Activated T-helper 1 cell treated with anti-CD3 and anti-CD28 coated beads, Interleukin-12 subunit alpha, Interleukin-12 subunit beta, Interleukin-2, Interleukin-4 antibody, amounts not matched to agents 30 ng/mL and 10 ng/mL and 1 ng/mL, durations not matched to agents 14 hours and 24 hours and 36 hours (primary cell): ENCODE data around the gene GSTM4. TPM values are rescaled to one million over a fixed set of nuclear protein-coding genes. Genes with fewer than 3 reads are reported as not detected.

Experiments
- DNase-seq: peaks from one replicate; pipeline ENCODE4 v3.0.0; 2021; ENCODE audit warnings: low spot score
- H3K27ac Mint-ChIP-seq: one replicate; pipeline ENCODE4 v1.8.0; 2021; ENCODE audit warnings: mild to moderate bottlenecking, mixed read lengths
- H3K27me3 Mint-ChIP-seq: one replicate; pipeline ENCODE4 v1.8.0; 2022; ENCODE audit warnings: mild to moderate bottlenecking, moderate library complexity, mixed read lengths; ENCODE audit not compliant: insufficient read depth
- H3K36me3 Mint-ChIP-seq: one replicate; pipeline ENCODE4 v1.8.0; 2021; ENCODE audit warnings: low read depth, mixed read lengths
- H3K4me1 Mint-ChIP-seq: one replicate; pipeline ENCODE4 v1.8.0; 2021; ENCODE audit warnings: low read depth, mixed read lengths
- H3K4me3 Mint-ChIP-seq: one replicate; pipeline ENCODE4 v1.8.0; 2021; ENCODE audit warnings: mild to moderate bottlenecking, moderate library complexity, mixed read lengths
- H3K9me3 Mint-ChIP-seq: one replicate; pipeline ENCODE4 v1.8.0; 2021; ENCODE audit warnings: mixed read lengths
- intact Hi-C: fragments of 100-400 bp; cut with micrococcal nuclease; formaldehyde crosslinking; loops from one replicate; pipeline ENCODE4 v1.15.1; 2024
- total RNA-seq: library from RNA; stranded (reverse); gene quantifications from 2 replicates; pipeline ENCODE4 v1.2.3, GENCODE V29; 2022

GSTM4 gene
- total RNA-seq, 1 donor from 2014 or later = 6.5 TPM

DNA sequence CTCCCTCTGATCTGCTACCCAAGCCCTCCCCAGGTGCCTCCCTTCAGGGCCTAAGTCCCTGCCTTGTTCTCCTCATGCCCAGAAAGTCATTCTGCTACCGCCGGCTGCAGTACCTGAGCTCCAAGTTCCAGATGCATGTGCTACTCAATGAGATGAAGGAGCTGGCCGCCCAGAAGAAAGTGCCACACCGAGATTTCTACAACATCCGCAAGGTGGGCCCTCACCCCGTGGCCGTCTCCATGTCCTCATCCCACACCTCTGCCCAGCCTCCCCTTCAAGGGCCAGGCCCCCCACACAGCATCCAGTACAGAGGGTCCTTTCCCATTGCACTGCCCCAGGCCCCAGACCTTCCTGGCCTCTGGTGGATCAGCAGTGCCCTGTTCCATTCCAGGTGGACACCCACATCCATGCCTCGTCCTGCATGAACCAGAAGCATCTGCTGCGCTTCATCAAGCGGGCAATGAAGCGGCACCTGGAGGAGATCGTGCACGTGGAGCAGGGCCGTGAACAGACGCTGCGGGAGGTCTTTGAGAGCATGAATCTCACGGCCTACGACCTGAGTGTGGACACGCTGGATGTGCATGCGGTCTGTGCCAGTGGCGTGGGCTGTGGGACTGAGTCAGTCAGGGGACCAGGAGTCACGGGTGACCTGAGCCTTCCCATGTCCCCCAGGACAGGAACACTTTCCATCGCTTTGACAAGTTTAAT lies 28.1 kb upstream of the GSTM4 start:
- Mint-ChIP-seq H3K27me3 (no peaks in the 10 kb centered on the region), H3K9me3 (no peaks in the 10 kb centered on the region)
- intact Hi-C loops = no loop called here

DNA sequence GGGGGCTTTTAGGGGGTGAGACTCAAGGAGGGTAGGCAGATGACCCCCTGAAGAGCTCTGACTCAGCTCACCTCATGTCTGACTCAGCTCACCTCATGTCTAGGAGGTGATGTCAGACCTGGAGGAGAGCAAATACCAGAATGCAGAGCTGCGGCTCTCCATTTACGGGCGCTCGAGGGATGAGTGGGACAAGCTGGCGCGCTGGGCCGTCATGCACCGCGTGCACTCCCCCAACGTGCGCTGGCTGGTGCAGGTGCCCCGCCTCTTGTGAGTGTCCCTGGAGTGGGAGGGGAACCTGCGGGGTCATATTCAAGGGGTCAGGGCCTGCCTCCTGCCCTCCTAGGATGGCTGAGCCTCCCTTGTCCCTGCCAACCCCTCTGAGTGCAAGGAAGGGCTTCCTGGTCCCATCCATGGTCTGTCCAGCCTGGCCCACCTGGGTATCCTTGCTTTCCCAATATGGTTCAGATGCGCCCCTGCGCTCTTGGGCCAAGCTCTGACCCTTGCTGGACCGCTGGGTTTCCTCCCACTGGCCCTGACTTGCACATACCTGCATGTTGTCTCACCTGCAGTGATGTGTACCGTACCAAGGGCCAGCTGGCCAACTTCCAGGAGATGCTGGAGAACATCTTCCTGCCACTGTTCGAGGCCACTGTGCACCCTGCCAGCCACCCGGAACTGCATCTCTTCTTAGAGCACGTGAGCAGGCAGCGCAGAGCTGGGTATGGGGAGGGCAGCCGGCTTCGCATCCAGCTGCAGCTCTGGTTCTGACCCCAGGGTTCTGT lies 27.2 kb upstream of the GSTM4 start:
- intact Hi-C loops = no loop called here
- no peak for DNase-seq
- H3K4me3 Mint-ChIP-seq = no peak overlapping the region
- H3K9me3 Mint-ChIP-seq = no peaks in the 10 kb centered on the region
- H3K27ac Mint-ChIP-seq = no peak overlapping the region
- peaks cover 3% of the 10 kb centered on the region for H3K4me1 Mint-ChIP-seq
- peaks cover 30% of the 10 kb centered on the region for H3K36me3 Mint-ChIP-seq
- H3K27me3 Mint-ChIP-seq = no peaks in the 10 kb centered on the region

More for the DNA sequence above, 28.1 kb upstream of the GSTM4 start:
- DNase-seq = no peak
- Mint-ChIP-seq H3K36me3 (peaks cover 29% of the 10 kb centered on the region), H3K4me1 (peaks cover 12% of the 10 kb centered on the region), H3K27ac (no peak overlapping the region), H3K4me3 (no peak overlapping the region)

DNA sequence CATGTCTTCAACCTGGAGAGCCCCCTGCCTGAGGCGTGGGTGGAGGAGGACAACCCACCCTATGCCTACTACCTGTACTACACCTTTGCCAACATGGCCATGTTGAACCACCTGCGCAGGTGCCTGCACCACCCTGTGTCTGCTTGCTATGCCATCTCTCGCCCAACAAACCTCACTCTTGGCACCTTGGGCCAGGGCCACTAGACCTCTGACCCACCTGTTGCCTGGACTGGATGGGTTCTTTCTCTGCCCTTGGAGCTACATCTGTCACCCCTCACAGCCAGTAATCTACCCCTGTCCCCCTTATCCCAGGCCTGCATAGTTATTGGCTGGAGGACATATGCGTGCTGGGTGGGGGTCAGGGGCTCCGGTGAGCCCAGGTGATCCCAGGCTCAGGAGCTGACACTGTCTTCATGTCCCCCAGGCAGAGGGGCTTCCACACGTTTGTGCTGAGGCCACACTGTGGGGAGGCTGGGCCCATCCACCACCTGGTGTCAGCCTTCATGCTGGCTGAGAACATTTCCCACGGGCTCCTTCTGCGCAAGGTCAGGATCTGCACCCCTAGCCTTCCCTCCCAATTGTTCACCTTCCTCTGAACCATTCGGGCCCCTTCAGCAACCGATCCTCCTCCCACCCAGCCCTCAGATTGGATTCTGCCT lies 26.4 kb upstream of the GSTM4 start:
- no peak for DNase-seq
- H3K4me3 Mint-ChIP-seq = no peak overlapping the region
- H3K4me1 Mint-ChIP-seq = peaks cover 3% of the 10 kb centered on the region
- intact Hi-C loops = loop anchor here (1.0 to 2.0 kb wide), 2 partner anchors 13 to 83 kb away; no protein-coding TSS in a partner anchor
- no peaks in the 10 kb centered on the region for H3K9me3 Mint-ChIP-seq
- H3K27ac Mint-ChIP-seq = no peak overlapping the region
- no peaks in the 10 kb centered on the region for H3K27me3 Mint-ChIP-seq
- peaks cover 30% of the 10 kb centered on the region for H3K36me3 Mint-ChIP-seq

DNA sequence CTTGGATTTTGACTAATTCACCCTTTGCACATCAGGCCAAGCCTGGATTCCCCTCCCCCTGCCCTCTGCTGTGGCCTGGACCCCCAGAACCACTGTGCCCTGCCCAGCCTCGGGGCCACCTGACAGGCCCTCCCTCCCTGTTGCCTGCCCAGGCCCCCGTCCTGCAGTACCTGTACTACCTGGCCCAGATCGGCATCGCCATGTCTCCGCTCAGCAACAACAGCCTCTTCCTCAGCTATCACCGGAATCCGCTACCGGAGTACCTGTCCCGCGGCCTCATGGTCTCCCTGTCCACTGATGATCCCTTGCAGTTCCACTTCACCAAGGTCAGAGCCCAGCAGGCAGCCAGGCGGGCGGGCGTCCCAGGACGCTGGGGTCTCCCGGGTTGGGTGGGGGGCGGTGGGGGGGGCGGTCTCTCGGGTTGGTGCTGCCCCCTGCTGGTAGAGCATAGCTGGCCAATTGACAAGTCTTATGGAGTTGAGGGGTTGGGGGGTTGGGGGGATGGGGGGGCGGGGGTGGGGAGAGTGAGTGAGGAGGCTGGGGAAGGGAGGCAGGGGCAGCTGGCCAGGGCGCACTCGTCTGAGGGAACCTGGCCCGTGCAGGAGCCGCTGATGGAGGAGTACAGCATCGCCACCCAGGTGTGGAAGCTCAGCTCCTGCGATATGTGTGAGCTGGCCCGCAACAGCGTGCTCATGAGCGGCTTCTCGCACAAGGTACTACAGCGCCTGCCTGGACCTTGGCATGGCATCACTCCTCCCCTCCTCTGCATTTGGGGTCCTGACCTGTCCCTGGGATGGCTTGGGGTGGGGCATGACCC lies 25.6 kb upstream of the GSTM4 start:
- Mint-ChIP-seq H3K27me3 (no peaks in the 10 kb centered on the region), H3K9me3 (no peaks in the 10 kb centered on the region), H3K4me1 (peaks cover 11% of the 10 kb centered on the region), H3K36me3 (peaks cover 30% of the 10 kb centered on the region), H3K4me3 (no peak overlapping the region), H3K27ac (no peak overlapping the region)
- DNase-seq = no peak
- intact Hi-C loops = loop anchor here (1.0 to 2.0 kb wide), 2 partner anchors 13 to 84 kb away; no protein-coding TSS in a partner anchor

- no peaks in the 10 kb centered on the region for H3K9me3 Mint-ChIP-seq
- DNase-seq = no peak
- no peak overlapping the region for H3K4me3 Mint-ChIP-seq
- no peak overlapping the region for H3K27ac Mint-ChIP-seq
- intact Hi-C loops = loop anchor here (1.0 to 2.0 kb wide), 2 partner anchors 14 to 85 kb away; no protein-coding TSS in a partner anchor
- peaks cover 13% of the 10 kb centered on the region for H3K4me1 Mint-ChIP-seq
- H3K27me3 Mint-ChIP-seq = no peaks in the 10 kb centered on the region
- H3K36me3 Mint-ChIP-seq = peaks cover 28% of the 10 kb centered on the region
These were observed 24.9 kb upstream of the GSTM4 start for GRCh38 chr1:109630898-109631512.

DNA sequence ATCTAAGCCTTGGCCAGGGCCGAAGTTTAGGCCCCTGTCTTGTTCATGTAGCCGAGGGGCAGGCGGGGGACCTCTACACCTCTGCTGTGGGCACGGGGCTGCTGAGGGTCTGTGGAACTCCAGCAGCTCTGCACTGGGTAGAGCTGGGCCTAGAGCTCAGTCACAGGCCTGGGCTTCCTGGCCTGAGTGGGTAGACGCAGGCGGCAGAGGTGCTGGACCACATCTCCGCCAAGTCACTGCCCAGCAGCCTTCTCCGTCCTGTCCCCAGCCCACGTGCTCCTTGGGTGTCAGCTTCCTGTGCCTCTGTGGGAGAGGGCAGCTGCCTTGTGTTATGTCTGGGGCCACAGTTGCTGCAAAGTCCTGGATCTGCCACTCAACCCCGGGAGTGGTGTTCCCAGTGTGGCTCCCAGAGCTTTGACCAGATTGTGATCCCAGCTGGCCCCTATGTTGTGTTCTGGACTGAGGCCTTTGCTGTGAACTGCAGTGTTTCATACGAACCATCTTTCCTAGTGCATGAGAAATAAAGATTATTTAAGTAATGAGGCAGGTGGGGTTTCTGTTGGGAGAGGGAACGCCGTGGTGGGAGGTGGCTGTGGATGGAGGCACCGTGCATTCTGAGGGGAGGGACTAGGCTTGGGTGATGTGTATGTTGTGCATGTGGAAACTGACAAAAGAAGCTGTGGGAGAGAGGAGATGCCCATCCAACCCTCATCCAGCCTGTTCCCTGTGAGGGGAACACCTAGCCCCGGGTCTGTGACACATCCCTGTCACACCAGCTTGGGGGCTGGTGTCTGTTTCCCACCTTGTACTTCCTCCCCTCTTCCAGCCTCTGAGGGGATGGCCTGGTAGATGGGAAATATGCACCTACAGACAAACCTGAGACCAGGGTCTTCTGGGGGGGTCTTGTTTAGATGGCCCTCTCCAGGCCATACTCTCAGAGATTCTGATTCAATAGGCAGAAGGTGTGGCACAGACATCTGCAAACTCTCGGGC lies 24.1 kb upstream of the GSTM4 start:
- Mint-ChIP-seq H3K27me3 (no peaks in the 10 kb centered on the region), H3K27ac (no peak overlapping the region), H3K9me3 (no peaks in the 10 kb centered on the region), H3K4me1 (peaks cover 13% of the 10 kb centered on the region), H3K36me3 (peaks cover 23% of the 10 kb centered on the region), H3K4me3 (no peak overlapping the region)
- intact Hi-C loops = loop anchor here (2.0 kb wide), 1 partner anchor 15 kb away; no protein-coding TSS in a partner anchor
- DNase-seq = no peak

DNA sequence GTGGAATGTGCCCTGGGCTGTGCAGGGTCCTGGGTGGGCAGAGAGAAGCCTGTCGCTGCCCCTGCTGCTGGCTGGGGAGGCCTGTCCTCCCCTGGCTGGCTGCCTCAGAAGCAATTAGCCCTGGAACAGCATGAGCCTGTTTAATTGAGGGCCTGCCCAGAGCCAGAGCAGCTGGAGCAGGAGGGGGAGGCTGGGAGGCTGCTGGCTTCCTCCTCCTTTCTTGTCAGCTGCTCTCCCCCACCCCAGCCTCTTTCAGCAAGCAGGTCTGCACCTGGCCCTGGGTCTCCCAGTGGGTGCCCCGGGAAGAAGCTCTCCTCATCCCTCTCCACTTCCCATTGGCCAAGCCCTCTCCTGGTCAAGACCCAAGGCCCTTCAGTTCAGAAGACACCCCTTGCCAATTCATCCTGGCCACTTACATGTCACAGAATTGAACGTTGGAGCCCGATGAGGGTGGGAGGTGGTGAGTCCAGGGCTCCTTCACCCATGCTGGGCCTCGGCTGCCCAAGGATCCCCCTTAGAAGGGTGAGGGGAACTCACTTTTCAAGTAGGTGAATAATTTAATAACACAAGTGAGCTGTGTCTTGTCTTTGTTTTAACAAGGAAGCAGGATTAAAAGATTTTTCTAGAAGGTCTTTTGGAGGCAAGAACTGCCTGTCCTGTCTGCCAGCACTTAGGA lies 23.1 kb upstream of the GSTM4 start:
- intact Hi-C loops = no loop called here
- DNase-seq = no peak
- Mint-ChIP-seq H3K9me3 (no peaks in the 10 kb centered on the region), H3K36me3 (peaks cover 19% of the 10 kb centered on the region), H3K4me3 (no peak overlapping the region), H3K4me1 (peaks cover 13% of the 10 kb centered on the region), H3K27me3 (no peaks in the 10 kb centered on the region), H3K27ac (no peak overlapping the region)

DNA sequence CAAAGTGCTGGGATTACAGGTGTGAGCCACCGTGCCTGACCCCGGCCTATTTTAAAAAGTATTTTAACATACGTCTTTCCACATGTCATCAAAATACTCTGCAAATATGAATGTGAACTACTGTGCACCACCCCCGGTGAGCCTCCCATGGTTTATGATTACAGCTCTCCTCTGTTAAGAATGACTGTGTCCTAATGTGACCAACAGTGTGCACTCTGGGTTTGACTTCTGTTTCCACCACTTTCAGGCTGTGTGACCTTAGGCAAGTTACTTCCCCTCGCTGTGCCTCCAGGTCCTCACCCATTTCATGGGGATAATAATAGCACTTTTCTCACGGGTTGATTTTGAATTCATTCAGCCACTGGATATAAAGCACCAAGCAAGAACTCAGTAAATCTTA lies 21.6 kb upstream of the GSTM4 start:
- Mint-ChIP-seq H3K27ac (no peak overlapping the region), H3K4me3 (no peak overlapping the region), H3K9me3 (no peaks in the 10 kb centered on the region), H3K4me1 (peaks cover 13% of the 10 kb centered on the region), H3K27me3 (no peaks in the 10 kb centered on the region), H3K36me3 (peaks cover 14% of the 10 kb centered on the region)
- intact Hi-C loops = no loop called here
- DNase-seq = no peak

- intact Hi-C loops = no loop called here
- peaks cover 15% of the 10 kb centered on the region for H3K4me1 Mint-ChIP-seq
- DNase-seq = no peak
- H3K27ac Mint-ChIP-seq = no peak overlapping the region
- no peaks in the 10 kb centered on the region for H3K9me3 Mint-ChIP-seq
- H3K4me3 Mint-ChIP-seq = no peak overlapping the region
- H3K27me3 Mint-ChIP-seq = peaks cover 1% of the 10 kb centered on the region
- H3K36me3 Mint-ChIP-seq = peaks cover 6% of the 10 kb centered on the region
These were observed 20.8 kb upstream of the GSTM4 start for GRCh38 chr1:109634771-109635750.

DNA sequence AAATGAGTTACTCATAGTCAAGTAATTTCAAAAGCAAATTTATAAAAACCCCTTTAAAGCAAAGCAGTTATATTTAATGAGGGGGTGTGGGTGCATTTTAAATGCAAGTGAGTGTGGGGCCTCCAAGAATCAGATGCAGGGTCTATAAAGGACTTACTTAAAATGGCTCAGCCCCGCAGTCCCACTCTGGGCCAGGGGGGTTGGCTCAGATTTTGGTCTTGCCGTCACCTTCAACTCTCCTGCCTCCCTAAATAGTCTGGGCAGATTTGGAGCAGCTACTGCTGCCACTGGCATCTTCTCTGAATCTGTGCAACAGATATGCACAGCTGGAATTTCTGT lies 20.1 kb upstream of the GSTM4 start:
- Mint-ChIP-seq H3K4me1 (peaks cover 17% of the 10 kb centered on the region), H3K4me3 (no peak overlapping the region), H3K27ac (no peak overlapping the region), H3K27me3 (peaks cover 3% of the 10 kb centered on the region), H3K9me3 (no peaks in the 10 kb centered on the region), H3K36me3 (peaks cover 5% of the 10 kb centered on the region)
- DNase-seq = no peak
- intact Hi-C loops = no loop called here
